SK-N-DZ (cell line): Measurements from ENCODE around the gene LAMC3.

ENCODE experiments used
- DNase-seq: peaks from one replicate; pipeline ENCODE4 v3.0.0-alpha.2; 2015; ENCODE audit warnings: low spot score

LAMC3 gene

DNA sequence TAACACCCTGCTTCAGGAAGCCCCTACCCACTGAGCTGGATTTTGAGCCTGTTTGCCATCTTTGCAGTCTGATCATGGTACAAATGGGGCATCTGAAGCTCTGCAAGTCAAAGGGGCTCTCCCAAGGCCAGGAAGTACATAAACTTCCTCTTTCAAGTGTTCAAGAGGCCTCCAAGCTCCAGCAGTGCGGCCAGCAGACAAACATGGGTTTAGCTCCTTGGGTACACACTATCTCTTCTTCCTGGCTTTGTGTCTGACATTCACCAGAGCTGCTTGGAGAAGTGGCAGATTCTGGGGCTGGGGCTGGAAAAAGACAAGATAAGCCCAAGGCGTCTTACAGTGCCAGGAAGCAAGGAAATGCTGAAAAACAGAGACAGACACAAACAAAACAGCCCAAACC, 34.1 kb downstream of the LAMC3 start:
- DNase-seq = no peak

GRCh38 chr9:131043646-131044045, 34.7 kb downstream of the LAMC3 start:
- DNase-seq = no peak

DNA sequence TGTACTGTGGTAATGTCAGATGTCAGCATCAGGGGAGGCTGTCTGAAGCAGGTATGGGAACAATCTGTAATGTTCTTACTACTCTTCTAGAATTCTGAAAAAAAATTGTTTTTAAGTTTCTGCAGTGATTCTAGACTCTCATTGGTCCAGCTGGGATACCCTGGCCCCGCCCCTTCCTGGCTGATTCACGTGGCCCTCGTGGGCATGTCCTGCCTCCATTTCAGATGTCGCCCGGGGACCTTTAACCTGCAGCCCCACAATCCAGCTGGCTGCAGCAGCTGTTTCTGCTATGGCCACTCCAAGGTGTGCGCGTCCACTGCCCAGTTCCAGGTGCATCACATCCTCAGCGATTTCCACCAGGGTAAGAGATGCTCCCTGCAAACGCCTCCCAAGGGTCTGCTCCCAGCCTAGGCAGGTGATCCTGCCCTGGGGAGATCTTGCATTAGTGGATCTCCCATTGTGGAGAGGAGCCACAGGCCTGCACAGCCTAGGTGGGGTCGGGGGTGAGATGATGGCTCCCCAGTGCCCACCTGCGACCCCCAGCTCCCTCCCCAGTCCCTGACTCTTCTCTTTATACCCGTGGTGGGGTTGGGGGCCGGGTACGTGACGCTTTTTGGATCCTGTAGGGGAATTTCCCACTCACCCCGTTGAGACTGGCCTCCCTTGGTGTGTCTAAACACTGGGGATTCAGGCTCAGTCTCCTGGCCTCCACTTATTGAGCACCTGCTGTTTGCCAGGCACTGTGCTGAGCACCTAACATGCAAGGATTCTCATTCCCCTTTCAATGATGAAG, 36.5 kb downstream of the LAMC3 start:
- no peak for DNase-seq

DNA sequence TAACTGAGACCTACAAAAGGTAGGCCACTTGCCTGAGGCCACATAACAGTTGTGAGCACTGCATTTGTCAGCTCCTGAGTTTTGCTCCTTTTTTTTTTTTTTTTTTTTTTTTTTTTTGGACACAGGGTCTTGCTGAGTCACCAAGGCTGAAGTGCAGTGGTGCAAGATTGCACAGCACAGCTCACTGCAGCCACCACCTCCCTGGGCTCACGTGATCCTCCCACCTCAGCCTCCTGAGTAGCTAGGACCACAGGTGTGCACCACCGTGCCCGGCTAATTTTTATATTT, 37.1 kb downstream of the LAMC3 start:
- DNase-seq = no peak

- peak; percentile 67 for DNase-seq
These were observed 37.7 kb downstream of the LAMC3 start for GRCh38 chr9:131046581-131047202.

- DNase-seq = no peak
These were observed 39.4 kb downstream of the LAMC3 start for GRCh38 chr9:131048332-131048731.

DNA sequence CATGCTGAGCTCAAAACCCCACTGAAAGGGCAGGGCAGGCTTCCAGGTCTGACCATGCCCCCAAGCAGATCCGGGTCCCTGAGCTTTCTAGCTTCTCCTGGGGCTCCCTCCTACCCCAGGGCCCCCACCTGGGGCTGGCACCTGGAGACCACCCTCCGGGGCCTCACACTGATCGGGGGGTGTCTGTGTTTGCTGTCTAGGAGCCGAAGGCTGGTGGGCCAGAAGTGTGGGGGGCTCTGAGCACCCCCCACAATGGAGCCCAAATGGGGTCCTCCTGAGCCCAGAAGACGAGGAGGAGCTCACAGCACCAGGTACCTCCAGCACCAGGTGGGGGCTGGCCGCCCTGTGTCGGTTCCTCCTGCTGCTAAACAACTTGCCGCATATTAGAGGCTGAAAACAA, 39.8 kb downstream of the LAMC3 start:
- no peak for DNase-seq

- no peak for DNase-seq
These were observed 41.1 kb downstream of the LAMC3 start for GRCh38 chr9:131049829-131050715.

GRCh38 chr9:131050831-131051230, 41.9 kb downstream of the LAMC3 start:
- no peak for DNase-seq

DNA sequence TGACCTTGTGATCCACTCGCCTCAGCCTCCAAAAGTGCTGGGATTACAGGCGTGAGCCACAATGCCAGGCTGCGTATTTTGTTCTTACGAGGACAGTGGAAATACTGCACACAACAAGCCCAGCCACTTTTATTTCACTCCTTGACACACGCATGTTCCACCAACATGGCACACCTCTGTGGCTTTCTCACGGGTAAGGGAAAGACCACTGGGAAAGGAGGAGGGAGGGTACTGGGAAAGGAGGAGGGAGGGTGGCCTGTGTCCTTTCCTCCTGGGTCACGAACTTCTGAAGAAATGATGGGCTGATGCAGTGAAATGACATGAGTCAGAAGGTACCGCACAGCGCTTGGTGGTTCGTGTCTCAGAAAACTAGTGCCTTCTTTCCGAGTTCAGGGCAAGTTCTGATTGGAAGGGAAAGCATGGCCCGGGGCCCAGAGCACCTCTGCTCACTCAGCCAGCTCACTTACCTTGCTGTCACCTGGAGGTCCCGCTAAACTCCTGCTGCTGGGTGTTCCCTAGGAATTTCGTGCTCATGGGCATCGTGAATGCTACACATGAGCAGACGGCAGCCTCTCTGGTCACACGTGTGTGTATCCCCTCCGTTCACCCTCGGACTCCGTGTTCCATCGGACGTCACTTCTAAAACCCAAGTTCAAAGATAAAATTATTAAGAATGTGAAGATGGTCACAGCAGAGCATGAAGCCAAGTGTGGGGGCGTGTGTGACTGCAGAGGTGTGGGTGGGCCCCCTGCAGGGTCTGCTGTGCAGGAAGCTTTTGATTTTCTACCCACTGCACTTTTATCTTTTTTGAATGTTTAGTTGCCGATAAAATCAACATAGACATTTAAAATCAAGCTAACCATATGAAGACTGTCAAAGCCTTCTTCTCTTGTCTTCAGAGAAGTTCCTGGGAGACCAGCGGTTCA, 42.9 kb downstream of the LAMC3 start:
- no peak for DNase-seq

- no peak for DNase-seq
These were observed 44.9 kb downstream of the LAMC3 start for GRCh38 chr9:131053896-131054295.

GRCh38 chr9:131056781-131057506, 48.0 kb downstream of the LAMC3 start:
- DNase-seq = no peak

GRCh38 chr9:131060900-131061630, 52.1 kb downstream of the LAMC3 start:
- DNase-seq = no peak

GRCh38 chr9:131062969-131063368, 54.0 kb downstream of the LAMC3 start:
- DNase-seq = no peak

- no peak for DNase-seq
These were observed 56.6 kb downstream of the LAMC3 start for GRCh38 chr9:131065599-131065998.

DNA sequence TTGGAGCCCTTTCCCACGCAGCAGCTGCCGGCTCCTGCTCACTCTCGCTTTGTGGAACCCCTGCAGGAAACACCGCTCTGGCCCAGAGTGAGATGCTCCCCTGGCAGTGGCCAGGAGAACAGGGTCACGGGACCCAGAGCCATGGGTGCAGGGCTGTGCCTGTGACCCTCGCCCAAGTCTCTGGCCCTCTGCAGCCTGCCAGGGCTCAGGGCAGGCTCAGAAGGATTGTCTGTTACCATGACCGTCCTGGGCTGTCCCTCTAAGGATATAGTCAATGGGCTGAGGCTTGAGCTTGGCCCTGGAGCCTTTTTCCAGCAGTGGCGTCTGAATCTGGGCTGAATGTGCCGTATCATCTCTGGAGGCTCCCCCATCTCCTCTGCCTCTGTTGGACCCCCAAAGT, 58.7 kb downstream of the LAMC3 start:
- no peak for DNase-seq

- no peak for DNase-seq
These were observed 59.3 kb downstream of the LAMC3 start for GRCh38 chr9:131068076-131068816.

DNA sequence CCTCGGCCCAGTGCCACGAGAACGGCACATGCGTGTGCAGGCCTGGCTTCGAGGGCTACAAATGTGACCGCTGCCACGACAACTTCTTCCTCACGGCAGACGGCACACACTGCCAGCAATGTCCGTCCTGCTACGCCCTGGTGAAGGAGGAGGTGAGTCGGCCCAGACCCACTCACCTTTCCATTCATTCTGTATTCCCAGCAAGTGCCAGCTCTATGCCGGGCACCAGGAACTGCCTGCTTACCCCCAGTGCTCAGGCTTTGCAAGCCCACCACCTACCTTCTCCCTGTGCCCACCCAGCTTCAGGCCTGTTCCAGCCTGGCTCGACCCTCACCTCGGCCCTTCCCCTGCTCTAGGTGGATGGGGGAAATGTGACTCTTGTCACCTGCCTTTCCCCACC, 60.7 kb downstream of the LAMC3 start:
- no peak for DNase-seq

DNA sequence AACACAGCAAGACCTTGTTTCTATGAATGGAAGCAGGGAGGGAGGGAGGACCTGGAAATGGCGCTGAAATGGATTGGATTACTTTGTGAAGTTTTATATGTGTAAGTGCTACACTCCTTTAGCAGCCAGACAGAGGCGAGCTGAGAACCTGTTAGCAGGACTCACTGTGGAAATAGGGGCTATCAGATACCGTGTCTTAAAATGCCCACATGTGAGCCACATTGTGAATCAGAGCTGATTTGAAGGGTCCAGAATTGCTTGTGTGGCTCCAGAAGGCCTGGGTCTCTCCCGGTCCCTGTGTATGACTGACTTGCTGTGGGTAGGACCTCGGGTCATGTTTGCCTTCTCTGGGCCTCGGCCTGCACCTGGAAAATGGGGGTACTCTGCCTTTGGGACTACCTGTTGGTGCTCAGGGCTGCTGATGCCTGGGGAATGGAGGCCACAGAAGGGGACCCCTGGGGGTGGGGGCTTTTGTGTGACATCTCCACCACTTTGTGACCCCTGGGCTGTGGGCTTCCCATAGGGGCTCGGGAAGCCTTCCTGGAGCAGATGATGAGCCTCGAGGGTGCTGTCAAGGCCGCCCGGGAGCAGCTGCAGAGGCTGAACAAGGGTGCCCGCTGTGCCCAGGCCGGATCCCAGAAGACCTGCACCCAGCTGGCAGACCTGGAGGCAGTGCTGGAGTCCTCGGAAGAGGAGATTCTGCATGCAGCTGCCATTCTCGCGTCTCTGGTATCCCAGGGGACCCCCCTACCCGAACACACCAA, 63.3 kb downstream of the LAMC3 start:
- DNase-seq = no peak
